Measurements from ENCODE around the gene GMCL1.

GRCh38 chr2:69791045-69791444, 38.4 kb upstream of the GMCL1 start:
- TF ChIP-seq CTCF (IDR thresholded peaks at IDR 0.05) (no peak), ZFX (IDR thresholded peaks at IDR 0.05; ENCODE audit: borderline replicate concordance) (no peak)
